ENCODE results near the gene SCAI.

GRCh38 chr9:125061391-125061790 is 81.9 kb downstream of the SCAI start:
- TF ChIP-seq REST (IDR thresholded peaks at IDR 0.05; ENCODE audit: low read depth), result no peak
- TF ChIP-seq MAX (IDR thresholded peaks at IDR 0.05), result no peak
- TF ChIP-seq FOXM1 (IDR thresholded peaks at IDR 0.05; ENCODE audit: borderline replicate concordance, low read depth), result no peak

Data from Ishikawa (cell line).